Activated CD4-positive, alpha-beta T cell treated with anti-CD3 and anti-CD28 coated beads, Interleukin-2, amount 50 U/mL, for 24 hours (primary cell): ENCODE measurements around the gene NEU3.
A peak's percentile ranks its signal among the peaks of the same experiment; 100 is the strongest.
"Not testable (repeated sequence)": the region's sequence is repeated elsewhere in the genome, so short reads cannot be mapped to it uniquely, and the experiment has no call there.

Experiments
- DNase-seq, 2 donors: peaks; one replicate each; pipeline ENCODE4 v3.0.0-alpha.2; 2020; ENCODE audit warnings: low read depth in 1 of 2, low spot score in 1 of 2

NEU3 gene, protein sequence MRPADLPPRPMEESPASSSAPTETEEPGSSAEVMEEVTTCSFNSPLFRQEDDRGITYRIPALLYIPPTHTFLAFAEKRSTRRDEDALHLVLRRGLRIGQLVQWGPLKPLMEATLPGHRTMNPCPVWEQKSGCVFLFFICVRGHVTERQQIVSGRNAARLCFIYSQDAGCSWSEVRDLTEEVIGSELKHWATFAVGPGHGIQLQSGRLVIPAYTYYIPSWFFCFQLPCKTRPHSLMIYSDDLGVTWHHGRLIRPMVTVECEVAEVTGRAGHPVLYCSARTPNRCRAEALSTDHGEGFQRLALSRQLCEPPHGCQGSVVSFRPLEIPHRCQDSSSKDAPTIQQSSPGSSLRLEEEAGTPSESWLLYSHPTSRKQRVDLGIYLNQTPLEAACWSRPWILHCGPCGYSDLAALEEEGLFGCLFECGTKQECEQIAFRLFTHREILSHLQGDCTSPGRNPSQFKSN

GRCh38 chr11:74988541-74989259 is at the start of gene NEU3:
Gene NEU3 (plus strand): TSS chr11:74988933. CDS start chr11:74989061, 128 bp downstream.
- peak; percentile 65 to 75 for DNase-seq

GRCh38 chr11:74941492-74941891 is 47.2 kb upstream of the NEU3 start:
- no peak for DNase-seq

- no peak for DNase-seq
Observed at GRCh38 chr11:74942073-74942759, 46.5 kb upstream of the NEU3 start.

- DNase-seq, result no peak
Observed at GRCh38 chr11:74948546-74948897, 40.2 kb upstream of the NEU3 start.

DNA sequence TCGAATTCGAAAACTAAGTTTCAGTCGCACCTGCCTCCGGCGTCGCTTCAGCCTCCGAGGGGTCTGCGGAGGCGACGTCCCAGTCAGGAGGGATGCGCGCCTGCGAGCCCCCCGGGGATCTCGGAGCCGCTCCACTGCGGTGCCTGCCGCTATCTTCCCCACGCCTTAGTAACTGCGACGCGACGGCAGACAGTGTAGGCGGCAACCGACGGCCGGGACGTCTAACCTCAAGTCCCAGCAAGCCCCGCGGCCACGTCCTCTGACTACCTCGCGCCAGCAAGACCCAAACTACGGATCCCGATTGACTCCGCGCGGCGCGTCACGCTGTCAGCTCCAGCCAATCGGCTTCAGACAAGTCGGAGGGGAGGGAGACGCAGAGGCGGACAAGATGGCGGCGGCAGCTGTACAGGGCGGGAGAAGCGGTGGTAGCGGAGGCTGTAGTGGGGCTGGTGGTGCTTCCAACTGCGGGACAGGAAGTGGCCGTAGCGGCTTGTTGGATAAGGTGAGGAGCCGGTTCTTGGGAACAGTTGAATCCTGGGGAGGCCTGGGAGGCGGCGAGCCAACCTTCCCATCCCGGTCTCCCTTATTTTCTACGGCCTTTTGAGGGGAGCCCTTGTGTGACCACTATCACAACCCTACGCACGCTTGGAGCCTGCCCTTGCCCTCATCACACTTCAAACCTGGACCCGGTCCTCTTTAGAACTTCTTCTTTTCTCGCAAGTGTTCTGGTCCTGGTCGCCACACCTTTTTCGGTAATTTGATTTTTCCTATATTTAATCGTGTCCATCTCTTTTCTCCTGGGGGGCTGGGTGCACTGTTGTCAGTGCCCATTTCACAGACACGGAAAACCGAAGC is 39.6 kb upstream of the NEU3 start, which contains the start of the genes SPCS2 and XRRA1:
Gene SPCS2 (plus strand): TSS at position 369 of the 855 bp plus-strand sequence. CDS start 20 bp downstream, at position 389.
Gene XRRA1 (minus strand): TSS at position 194 of the 855 bp plus-strand sequence. CDS start 8,213 bp downstream, outside the sequence.
- DNase-seq, result peak; percentile 94 to 98

- no peak for DNase-seq
Observed at GRCh38 chr11:74949753-74950137, 39.0 kb upstream of the NEU3 start.

DNA sequence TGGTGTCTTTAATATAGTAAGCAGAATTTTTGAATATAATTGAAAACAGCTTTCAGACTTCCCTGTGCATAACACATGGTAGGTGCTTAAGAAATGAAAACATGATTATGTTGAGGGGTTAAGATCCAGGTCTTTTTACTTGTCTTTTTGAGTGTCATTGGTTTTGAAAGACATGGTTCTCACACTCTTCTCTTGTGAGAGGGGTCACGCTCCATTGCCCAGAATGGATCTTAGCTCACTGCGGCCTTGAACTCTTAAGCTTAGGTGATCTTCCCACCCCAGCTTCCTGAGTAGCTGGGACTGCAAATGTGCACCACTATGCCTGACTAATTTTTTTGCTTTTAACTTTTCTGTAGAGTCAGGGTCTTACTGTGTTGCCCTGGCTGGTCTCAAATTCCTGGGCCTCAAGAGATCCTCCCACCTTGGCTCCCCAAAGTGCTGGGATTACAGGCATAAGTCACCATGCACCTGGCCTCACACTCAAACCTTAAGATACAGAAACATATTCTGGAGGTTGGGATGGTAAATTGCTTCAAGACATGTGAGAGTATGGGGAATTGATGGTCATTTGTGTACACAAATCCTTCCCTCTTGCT is 38.3 kb upstream of the NEU3 start:
- no peak for DNase-seq

- no peak for DNase-seq
Observed at GRCh38 chr11:74951226-74951625, 37.5 kb upstream of the NEU3 start.

- no peak for DNase-seq
Observed at GRCh38 chr11:74952752-74953151, 36.0 kb upstream of the NEU3 start.

- no peak for DNase-seq
Observed at GRCh38 chr11:74953451-74953850, 35.3 kb upstream of the NEU3 start.

- DNase-seq, result no peak
Observed at GRCh38 chr11:74954199-74954598, 34.5 kb upstream of the NEU3 start.

- DNase-seq, result no peak
Observed at GRCh38 chr11:74956397-74957015, 32.2 kb upstream of the NEU3 start.

- no peak for DNase-seq
Observed at GRCh38 chr11:74957937-74958629, 30.6 kb upstream of the NEU3 start.

- DNase-seq, result not testable (repeated sequence)
Observed at GRCh38 chr11:74960128-74960527, 28.6 kb upstream of the NEU3 start.

GRCh38 chr11:74966651-74967050 is 22.1 kb upstream of the NEU3 start:
- DNase-seq, result no peak

GRCh38 chr11:74970852-74971395 is 17.8 kb upstream of the NEU3 start:
- no peak for DNase-seq

GRCh38 chr11:74971424-74971823 is 17.3 kb upstream of the NEU3 start:
- DNase-seq, result no peak

- no peak for DNase-seq
Observed at GRCh38 chr11:74978041-74978440, 10.7 kb upstream of the NEU3 start.

DNA sequence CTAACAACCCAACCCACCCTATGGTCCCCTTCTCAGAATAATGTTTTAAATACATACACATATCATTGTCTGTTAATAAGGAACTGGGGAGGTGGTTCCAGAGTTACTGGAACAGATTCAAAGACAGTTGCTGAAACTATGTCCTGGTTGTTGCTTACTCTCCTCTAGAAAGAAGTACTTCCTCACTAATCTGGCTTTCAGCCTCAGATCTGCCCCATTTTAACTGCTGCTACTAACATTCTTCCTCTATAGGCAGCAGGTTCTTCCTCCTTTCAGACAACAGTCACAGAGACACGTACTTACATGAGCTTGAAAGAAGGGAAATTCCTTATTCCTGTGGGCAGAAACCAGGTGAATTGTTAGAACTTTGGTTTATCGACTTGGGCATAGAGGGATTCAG is 8.1 kb upstream of the NEU3 start:
- DNase-seq, result no peak
